ENCODE results near the gene CCDC60.

Gene CCDC60

DNA sequence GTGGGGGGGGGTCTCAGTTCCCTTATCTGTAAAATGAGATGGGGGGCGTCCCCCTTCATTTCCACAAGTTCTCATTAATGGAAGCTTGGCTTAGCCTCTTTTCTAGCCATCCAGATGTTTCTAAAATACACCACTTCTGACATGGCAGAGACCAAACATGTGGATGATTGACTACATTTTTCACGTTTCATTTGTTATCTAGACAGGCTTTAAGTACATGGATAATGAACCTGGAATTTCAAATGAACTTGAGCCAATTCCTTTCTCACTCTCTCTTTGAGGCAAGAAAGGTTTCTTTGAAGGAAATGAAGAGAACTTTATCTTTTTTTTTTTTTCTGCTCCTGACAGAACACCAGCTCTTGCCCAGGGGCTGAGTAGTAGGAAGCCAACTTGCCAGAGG is 39.1 kb downstream of the CCDC60 start:
- H3K4ac ChIP-seq (ENCODE audit: low read depth, low read length) = no peak overlapping the region
- H4K91ac ChIP-seq (ENCODE audit: low read depth, low read length) = no peak overlapping the region
- no peak overlapping the region for H3K14ac ChIP-seq (ENCODE audit: low read length)
- H3K4me1 ChIP-seq (ENCODE audit: control insufficient read depth in 1 of 2, insufficient read depth in 2 of 2, low read length in 2 of 2) = peaks cover 3 to 4% of the 10 kb centered on the region in 2 experiments
- H3K79me2 ChIP-seq (ENCODE audit: control insufficient read depth, insufficient read depth, low read length, poor library complexity) = no peaks in the 10 kb centered on the region
- H3K9ac ChIP-seq (ENCODE audit: low read length) = no peak overlapping the region
- peak in 1 of 2 donors; percentile 20 for DNase-seq
- no peak overlapping the region for H2BK5ac ChIP-seq (ENCODE audit: low read depth, low read length, poor library complexity)
- no CpG with 5 or more reads among the region's 2 CpGs for WGBS (ENCODE audit: extremely low coverage, insufficient coverage, insufficient read length)
- H2AFZ ChIP-seq (ENCODE audit: insufficient read depth, low read length, poor library complexity) = no peak overlapping the region
- no peaks in the 10 kb centered on the region for H3K36me3 ChIP-seq (ENCODE audit: control insufficient read depth in 1 of 2, insufficient read depth in 2 of 2, low read length in 2 of 2)
- H3K9me3 ChIP-seq (ENCODE audit: insufficient read depth, low read depth, low read length) = no peaks in the 10 kb centered on the region
- no peak overlapping the region for H3K27ac ChIP-seq (ENCODE audit: low read depth, low read length)
- no peak overlapping the region for H2AK5ac ChIP-seq (ENCODE audit: low read length)
- no peak overlapping the region for H3K4me2 ChIP-seq (ENCODE audit: low read length)
- no peak overlapping the region for H3K18ac ChIP-seq (ENCODE audit: low read length)
- no peak overlapping the region for H4K8ac ChIP-seq (ENCODE audit: low read depth, low read length)
- no peak overlapping the region for H2BK120ac ChIP-seq (ENCODE audit: insufficient read depth, low read length, poor library complexity)
- H3K23ac ChIP-seq (ENCODE audit: low read length) = no peak overlapping the region
- H4K12ac ChIP-seq (ENCODE audit: low read depth, low read length) = no peak overlapping the region
- H3K79me1 ChIP-seq (ENCODE audit: low read length) = no peaks in the 10 kb centered on the region
- no peaks in the 10 kb centered on the region for H3K27me3 ChIP-seq (ENCODE audit: insufficient read depth, low read length)
- H2BK12ac ChIP-seq (ENCODE audit: low read length) = no peak overlapping the region
- no peak overlapping the region for H3K4me3 ChIP-seq (ENCODE audit: low read depth, low read length)

DNA sequence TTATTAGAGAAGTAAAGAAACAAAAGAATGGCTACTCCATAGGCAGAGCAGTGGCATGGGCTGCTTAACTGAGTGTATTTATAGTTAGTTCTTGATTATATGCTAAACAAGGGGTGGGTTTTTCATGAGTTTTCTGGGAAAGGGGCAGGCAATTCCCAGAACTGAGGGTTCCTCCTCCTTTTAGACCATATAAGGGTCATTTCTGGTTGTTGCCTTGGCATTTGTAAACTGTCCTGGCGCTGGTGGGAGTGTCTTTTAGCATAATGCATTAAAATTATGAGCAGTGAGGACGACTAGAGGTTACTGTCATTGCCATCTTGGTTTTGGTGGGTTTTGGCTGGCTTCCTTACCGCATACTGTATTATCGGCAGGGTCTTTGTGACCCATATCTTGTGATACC is 40.1 kb downstream of the CCDC60 start:
- no peak overlapping the region for H3K14ac ChIP-seq (ENCODE audit: low read length)
- H2AFZ ChIP-seq (ENCODE audit: insufficient read depth, low read length, poor library complexity) = no peak overlapping the region
- H3K9ac ChIP-seq (ENCODE audit: low read length) = no peak overlapping the region
- DNase-seq = no peak
- H3K18ac ChIP-seq (ENCODE audit: low read length) = no peak overlapping the region
- no peak overlapping the region for H2AK5ac ChIP-seq (ENCODE audit: low read length)
- H3K36me3 ChIP-seq (ENCODE audit: control insufficient read depth in 1 of 2, insufficient read depth in 2 of 2, low read length in 2 of 2) = no peaks in the 10 kb centered on the region
- H3K9me3 ChIP-seq (ENCODE audit: insufficient read depth, low read depth, low read length) = no peaks in the 10 kb centered on the region
- H4K12ac ChIP-seq (ENCODE audit: low read depth, low read length) = no peak overlapping the region
- H3K27me3 ChIP-seq (ENCODE audit: insufficient read depth, low read length) = no peaks in the 10 kb centered on the region
- H4K8ac ChIP-seq (ENCODE audit: low read depth, low read length) = no peak overlapping the region
- H4K91ac ChIP-seq (ENCODE audit: low read depth, low read length) = no peak overlapping the region
- H3K4ac ChIP-seq (ENCODE audit: low read depth, low read length) = no peak overlapping the region
- no peak overlapping the region for H3K4me2 ChIP-seq (ENCODE audit: low read length)
- H3K4me3 ChIP-seq (ENCODE audit: low read depth, low read length) = no peak overlapping the region
- no peak overlapping the region for H2BK5ac ChIP-seq (ENCODE audit: low read depth, low read length, poor library complexity)
- no peak overlapping the region for H3K27ac ChIP-seq (ENCODE audit: low read depth, low read length)
- WGBS (ENCODE audit: extremely low coverage, insufficient coverage, insufficient read length) = no CpG with 5 or more reads among the region's 4 CpGs
- H2BK120ac ChIP-seq (ENCODE audit: insufficient read depth, low read length, poor library complexity) = no peak overlapping the region
- no peaks in the 10 kb centered on the region for H3K79me2 ChIP-seq (ENCODE audit: control insufficient read depth, insufficient read depth, low read length, poor library complexity)
- H2BK12ac ChIP-seq (ENCODE audit: low read length) = no peak overlapping the region
- H3K4me1 ChIP-seq (ENCODE audit: control insufficient read depth in 1 of 2, insufficient read depth in 2 of 2, low read length in 2 of 2) = no peaks in the 10 kb centered on the region
- H3K23ac ChIP-seq (ENCODE audit: low read length) = no peak overlapping the region
- no peaks in the 10 kb centered on the region for H3K79me1 ChIP-seq (ENCODE audit: low read length)

DNA sequence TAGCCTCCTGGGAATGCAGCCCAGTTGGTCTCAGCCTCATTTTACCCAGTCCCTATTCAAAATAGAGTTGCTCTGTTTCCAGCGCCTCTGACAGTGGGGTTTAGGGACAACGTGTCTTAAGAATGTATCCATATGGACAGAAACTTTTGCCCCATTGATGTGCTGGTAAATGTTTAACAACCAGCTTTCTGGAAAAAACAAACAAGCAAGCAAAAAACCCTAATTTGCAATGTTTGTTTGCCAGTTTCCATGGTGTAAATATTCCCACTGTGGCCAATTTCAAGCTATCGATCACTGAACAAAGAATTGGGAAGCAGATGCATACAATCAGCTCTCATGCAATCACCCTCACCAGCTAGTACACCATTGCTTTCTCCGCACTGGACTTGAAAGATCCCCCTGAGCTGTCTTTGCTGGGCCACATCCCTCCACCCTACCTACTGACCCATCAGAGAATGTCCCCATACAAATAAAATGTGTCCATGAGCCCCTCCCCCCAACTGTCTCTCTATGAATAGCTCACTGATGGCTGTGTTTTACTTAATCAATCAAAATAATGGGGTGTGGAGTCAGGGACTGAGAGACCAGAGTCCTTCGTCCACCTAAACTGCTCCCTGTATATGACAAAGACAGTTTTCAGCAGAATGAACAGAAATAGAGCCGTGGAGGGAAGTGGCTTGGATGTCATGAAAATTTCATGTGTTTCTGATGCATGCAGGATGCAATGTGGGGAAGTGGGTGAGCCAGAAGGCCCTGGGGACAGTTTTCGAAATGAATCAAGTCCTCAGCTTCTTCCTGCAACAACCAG is 40.8 kb downstream of the CCDC60 start:
- H3K4me1 ChIP-seq (ENCODE audit: control insufficient read depth in 1 of 2, insufficient read depth in 2 of 2, low read length in 2 of 2) = no peaks in the 10 kb centered on the region
- no peak overlapping the region for H4K12ac ChIP-seq (ENCODE audit: low read depth, low read length)
- H2BK5ac ChIP-seq (ENCODE audit: low read depth, low read length, poor library complexity) = no peak overlapping the region
- H2BK12ac ChIP-seq (ENCODE audit: low read length) = no peak overlapping the region
- no peak overlapping the region for H2AK5ac ChIP-seq (ENCODE audit: low read length)
- no peak overlapping the region for H3K14ac ChIP-seq (ENCODE audit: low read length)
- H2AFZ ChIP-seq (ENCODE audit: insufficient read depth, low read length, poor library complexity) = no peak overlapping the region
- H3K79me1 ChIP-seq (ENCODE audit: low read length) = no peaks in the 10 kb centered on the region
- no peak for DNase-seq
- H3K27ac ChIP-seq (ENCODE audit: low read depth, low read length) = no peak overlapping the region
- no peaks in the 10 kb centered on the region for H3K9me3 ChIP-seq (ENCODE audit: insufficient read depth, low read depth, low read length)
- H3K9ac ChIP-seq (ENCODE audit: low read length) = no peak overlapping the region
- WGBS (ENCODE audit: extremely low coverage, insufficient coverage, insufficient read length) = no CpG with 5 or more reads among the region's 7 CpGs
- H4K91ac ChIP-seq (ENCODE audit: low read depth, low read length) = no peak overlapping the region
- no peak overlapping the region for H3K4me2 ChIP-seq (ENCODE audit: low read length)
- no peak overlapping the region for H4K8ac ChIP-seq (ENCODE audit: low read depth, low read length)
- H3K27me3 ChIP-seq (ENCODE audit: insufficient read depth, low read length) = no peaks in the 10 kb centered on the region
- H3K79me2 ChIP-seq (ENCODE audit: control insufficient read depth, insufficient read depth, low read length, poor library complexity) = no peaks in the 10 kb centered on the region
- H3K4ac ChIP-seq (ENCODE audit: low read depth, low read length) = no peak overlapping the region
- no peak overlapping the region for H3K18ac ChIP-seq (ENCODE audit: low read length)
- H3K4me3 ChIP-seq (ENCODE audit: low read depth, low read length) = no peak overlapping the region
- no peak overlapping the region for H2BK120ac ChIP-seq (ENCODE audit: insufficient read depth, low read length, poor library complexity)
- no peak overlapping the region for H3K23ac ChIP-seq (ENCODE audit: low read length)
- no peaks in the 10 kb centered on the region for H3K36me3 ChIP-seq (ENCODE audit: control insufficient read depth in 1 of 2, insufficient read depth in 2 of 2, low read length in 2 of 2)

DNA sequence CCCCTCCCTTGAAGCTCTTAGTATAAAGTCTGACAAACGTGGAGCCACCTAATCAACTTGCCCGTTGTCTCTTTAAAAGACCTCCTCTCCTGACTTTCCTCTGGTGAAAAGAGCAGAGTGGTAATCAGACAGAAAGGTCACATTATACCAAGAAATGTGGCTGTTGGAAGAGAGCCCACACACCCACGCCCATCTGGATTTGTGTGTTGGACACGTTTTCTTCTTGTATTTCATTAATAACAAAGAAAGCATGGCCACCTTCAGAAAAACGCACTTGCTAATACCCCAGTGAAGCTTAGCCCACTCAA is 41.3 kb downstream of the CCDC60 start:
- WGBS (ENCODE audit: extremely low coverage, insufficient coverage, insufficient read length) = no CpG with 5 or more reads among the region's 5 CpGs
- DNase-seq = no peak

More for the DNA sequence above, 41.3 kb downstream of the CCDC60 start:
- H3K18ac ChIP-seq (ENCODE audit: low read length) = no peak overlapping the region
- no peak overlapping the region for H3K4ac ChIP-seq (ENCODE audit: low read depth, low read length)
- H3K9ac ChIP-seq (ENCODE audit: low read length) = no peak overlapping the region
- H3K79me1 ChIP-seq (ENCODE audit: low read length) = no peaks in the 10 kb centered on the region
- no peak overlapping the region for H2BK120ac ChIP-seq (ENCODE audit: insufficient read depth, low read length, poor library complexity)
- H3K4me3 ChIP-seq (ENCODE audit: low read depth, low read length) = no peak overlapping the region
- no peak overlapping the region for H3K23ac ChIP-seq (ENCODE audit: low read length)
- H2AFZ ChIP-seq (ENCODE audit: insufficient read depth, low read length, poor library complexity) = no peak overlapping the region
- no peak overlapping the region for H3K14ac ChIP-seq (ENCODE audit: low read length)
- no peak overlapping the region for H3K27ac ChIP-seq (ENCODE audit: low read depth, low read length)
- H3K36me3 ChIP-seq (ENCODE audit: control insufficient read depth in 1 of 2, insufficient read depth in 2 of 2, low read length in 2 of 2) = no peaks in the 10 kb centered on the region
- H2BK5ac ChIP-seq (ENCODE audit: low read depth, low read length, poor library complexity) = no peak overlapping the region
- no peak overlapping the region for H3K4me2 ChIP-seq (ENCODE audit: low read length)
- no peak overlapping the region for H4K91ac ChIP-seq (ENCODE audit: low read depth, low read length)
- H4K8ac ChIP-seq (ENCODE audit: low read depth, low read length) = no peak overlapping the region
- H3K9me3 ChIP-seq (ENCODE audit: insufficient read depth, low read depth, low read length) = no peaks in the 10 kb centered on the region
- no peak overlapping the region for H4K12ac ChIP-seq (ENCODE audit: low read depth, low read length)
- H2AK5ac ChIP-seq (ENCODE audit: low read length) = no peak overlapping the region
- H3K4me1 ChIP-seq (ENCODE audit: control insufficient read depth in 1 of 2, insufficient read depth in 2 of 2, low read length in 2 of 2) = no peaks in the 10 kb centered on the region
- H3K79me2 ChIP-seq (ENCODE audit: control insufficient read depth, insufficient read depth, low read length, poor library complexity) = no peaks in the 10 kb centered on the region
- no peaks in the 10 kb centered on the region for H3K27me3 ChIP-seq (ENCODE audit: insufficient read depth, low read length)
- no peak overlapping the region for H2BK12ac ChIP-seq (ENCODE audit: low read length)
